H1 (cell line): ENCODE results near the gene ADAMTS1. TPM values are rescaled to one million over a fixed set of nuclear protein-coding genes. Genes with fewer than 3 reads are reported as not detected.

Experiments
- ASH2L ChIP-seq: fragments of 200-600, 300-600 bp; sonication (generic); IDR thresholded peaks from one replicate; pipeline ENCODE4 v1.7.1; 2017; ENCODE audit warnings: low read length
- CEBPB ChIP-seq: IDR thresholded peaks from 2 replicates; pipeline ENCODE4 v1.6.1; 2012; ENCODE audit warnings: low read depth, low read length
- CHD2 ChIP-seq: IDR thresholded peaks from 2 replicates; pipeline ENCODE4 v1.6.1; 2012; ENCODE audit warnings: low read length, improper control_type of control experiment
- FOSL1 ChIP-seq: IDR thresholded peaks from 2 replicates; pipeline ENCODE4 v1.6.1; 2011; ENCODE audit warnings: mild to moderate bottlenecking, low read depth, low read length, moderate library complexity; ENCODE audit not compliant: insufficient read depth
- GTF2F1 ChIP-seq: IDR thresholded peaks from 2 replicates; pipeline ENCODE4 v1.6.1; 2012; ENCODE audit warnings: low read depth, low read length, improper control_type of control experiment, borderline replicate concordance
- HDAC6 ChIP-seq: IDR thresholded peaks from one replicate; pipeline ENCODE4 v1.7.1; 2012; ENCODE audit warnings: low read depth, mild to moderate bottlenecking, inconsistent platforms, low read length, moderate library complexity
- KDM1A ChIP-seq: fragments of 200-600, 300-600 bp; sonication (generic); IDR thresholded peaks from 2 replicates; pipeline ENCODE4 v1.7.1; 2016; ENCODE audit warnings: mild to moderate bottlenecking, low read length, borderline replicate concordance
- RNF2 ChIP-seq: fragments of 200-900, 300-1000 bp; sonication (generic); IDR thresholded peaks from 2 replicates; pipeline ENCODE4 v1.7.1; 2016; ENCODE audit warnings: borderline replicate concordance, low read depth, mild to moderate bottlenecking, antibody characterized with exemption, low read length; ENCODE audit not compliant: poor library complexity, severe bottlenecking; ENCODE audit errors: missing control alignments
- SP2 ChIP-seq: IDR thresholded peaks from 2 replicates; pipeline ENCODE4 v1.6.1; 2012; ENCODE audit warnings: mild to moderate bottlenecking, low read length, inconsistent platforms
- TBP ChIP-seq: IDR thresholded peaks from 2 replicates; pipeline ENCODE4 v1.6.1; 2011; ENCODE audit warnings: low read depth, low read length, improper control_type of control experiment
- polyA plus RNA-seq, 7 experiments: library from polyadenylated mRNA; depleted of rRNA in 3 of 7; stranded (reverse) in 5 of 7; unstranded in 2 of 7; fragments of >200 nt in 5 of 7; fragments of 200-250 nt in 2 of 7; gene quantifications; 1 replicate in 5 of 7; 2 replicates in 1 of 7; 4 replicates in 1 of 7; pipeline versions ENCODE4 v1.2.1 to v1.2.3, GENCODE V29; 2011 to 2013; ENCODE audit warnings: missing spikeins in 2 of 7, mixed read lengths in 2 of 7
- total RNA-seq: library from RNA; stranded (reverse); fragmentation: NEBNext Ultra II Directional; extraction: Animal tissue kit (Norgen Biotek cat#: 25700); gene quantifications from 2 replicates; pipeline ENCODE4 v1.2.1, GENCODE V29; 2021
- TF ChIP-seq, protein P1 (sequence below): fragments of 300-600 bp; sonication (generic); IDR thresholded peaks from 2 replicates; pipeline ENCODE4 v1.7.1; 2012; ENCODE audit warnings: low read length, moderate library complexity, mild to moderate bottlenecking, inconsistent platforms; ENCODE audit not compliant: insufficient replicate concordance

ADAMTS1 gene
- total and polyA plus RNA-seq, 2 of the 8 experiments (the other 6 are each of a cell fraction or from before 2014, with no cell fraction given): 10.7 to 22.4 TPM

DNA sequence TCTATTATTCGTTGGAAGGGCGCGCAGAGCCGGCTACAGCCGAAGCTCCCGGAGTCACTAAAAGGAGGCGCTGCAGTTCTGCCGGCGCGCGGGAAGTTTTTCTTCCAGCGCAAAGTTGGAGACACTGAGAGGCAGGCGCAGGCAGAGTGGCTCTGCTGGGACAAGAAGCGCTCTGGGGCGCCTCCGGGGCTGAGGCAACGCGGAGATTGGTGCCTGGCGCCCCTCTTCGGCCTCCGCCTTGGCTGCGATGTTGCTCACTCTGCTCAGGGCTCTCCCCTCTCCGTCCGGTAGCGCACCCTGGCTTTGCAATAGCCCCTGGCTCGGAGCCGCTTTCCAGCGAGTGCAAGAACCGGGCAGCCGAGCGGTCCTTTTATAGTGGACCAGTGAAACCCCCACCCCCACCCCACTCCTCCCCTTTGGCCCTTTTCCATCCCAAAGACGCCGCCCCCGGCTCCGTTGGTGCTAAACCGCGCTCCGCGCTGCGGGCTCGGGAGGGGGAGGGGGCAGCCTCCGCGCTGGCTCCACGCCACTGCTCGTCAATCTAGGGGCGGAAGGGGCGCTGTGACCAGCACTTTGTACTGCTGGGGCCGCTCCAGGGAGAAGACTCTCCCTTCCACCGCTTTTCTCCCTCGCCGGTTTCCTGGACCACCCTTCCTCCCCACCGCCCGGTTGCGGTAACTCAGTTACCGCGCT lies at the start of gene ADAMTS1 (continued):
- TF ChIP-seq RNF2: no peak
- no peak for TF ChIP-seq FOSL1
- no peak for TF ChIP-seq ASH2L
- no peak for TF ChIP-seq CEBPB
- TF ChIP-seq, protein P1, sequence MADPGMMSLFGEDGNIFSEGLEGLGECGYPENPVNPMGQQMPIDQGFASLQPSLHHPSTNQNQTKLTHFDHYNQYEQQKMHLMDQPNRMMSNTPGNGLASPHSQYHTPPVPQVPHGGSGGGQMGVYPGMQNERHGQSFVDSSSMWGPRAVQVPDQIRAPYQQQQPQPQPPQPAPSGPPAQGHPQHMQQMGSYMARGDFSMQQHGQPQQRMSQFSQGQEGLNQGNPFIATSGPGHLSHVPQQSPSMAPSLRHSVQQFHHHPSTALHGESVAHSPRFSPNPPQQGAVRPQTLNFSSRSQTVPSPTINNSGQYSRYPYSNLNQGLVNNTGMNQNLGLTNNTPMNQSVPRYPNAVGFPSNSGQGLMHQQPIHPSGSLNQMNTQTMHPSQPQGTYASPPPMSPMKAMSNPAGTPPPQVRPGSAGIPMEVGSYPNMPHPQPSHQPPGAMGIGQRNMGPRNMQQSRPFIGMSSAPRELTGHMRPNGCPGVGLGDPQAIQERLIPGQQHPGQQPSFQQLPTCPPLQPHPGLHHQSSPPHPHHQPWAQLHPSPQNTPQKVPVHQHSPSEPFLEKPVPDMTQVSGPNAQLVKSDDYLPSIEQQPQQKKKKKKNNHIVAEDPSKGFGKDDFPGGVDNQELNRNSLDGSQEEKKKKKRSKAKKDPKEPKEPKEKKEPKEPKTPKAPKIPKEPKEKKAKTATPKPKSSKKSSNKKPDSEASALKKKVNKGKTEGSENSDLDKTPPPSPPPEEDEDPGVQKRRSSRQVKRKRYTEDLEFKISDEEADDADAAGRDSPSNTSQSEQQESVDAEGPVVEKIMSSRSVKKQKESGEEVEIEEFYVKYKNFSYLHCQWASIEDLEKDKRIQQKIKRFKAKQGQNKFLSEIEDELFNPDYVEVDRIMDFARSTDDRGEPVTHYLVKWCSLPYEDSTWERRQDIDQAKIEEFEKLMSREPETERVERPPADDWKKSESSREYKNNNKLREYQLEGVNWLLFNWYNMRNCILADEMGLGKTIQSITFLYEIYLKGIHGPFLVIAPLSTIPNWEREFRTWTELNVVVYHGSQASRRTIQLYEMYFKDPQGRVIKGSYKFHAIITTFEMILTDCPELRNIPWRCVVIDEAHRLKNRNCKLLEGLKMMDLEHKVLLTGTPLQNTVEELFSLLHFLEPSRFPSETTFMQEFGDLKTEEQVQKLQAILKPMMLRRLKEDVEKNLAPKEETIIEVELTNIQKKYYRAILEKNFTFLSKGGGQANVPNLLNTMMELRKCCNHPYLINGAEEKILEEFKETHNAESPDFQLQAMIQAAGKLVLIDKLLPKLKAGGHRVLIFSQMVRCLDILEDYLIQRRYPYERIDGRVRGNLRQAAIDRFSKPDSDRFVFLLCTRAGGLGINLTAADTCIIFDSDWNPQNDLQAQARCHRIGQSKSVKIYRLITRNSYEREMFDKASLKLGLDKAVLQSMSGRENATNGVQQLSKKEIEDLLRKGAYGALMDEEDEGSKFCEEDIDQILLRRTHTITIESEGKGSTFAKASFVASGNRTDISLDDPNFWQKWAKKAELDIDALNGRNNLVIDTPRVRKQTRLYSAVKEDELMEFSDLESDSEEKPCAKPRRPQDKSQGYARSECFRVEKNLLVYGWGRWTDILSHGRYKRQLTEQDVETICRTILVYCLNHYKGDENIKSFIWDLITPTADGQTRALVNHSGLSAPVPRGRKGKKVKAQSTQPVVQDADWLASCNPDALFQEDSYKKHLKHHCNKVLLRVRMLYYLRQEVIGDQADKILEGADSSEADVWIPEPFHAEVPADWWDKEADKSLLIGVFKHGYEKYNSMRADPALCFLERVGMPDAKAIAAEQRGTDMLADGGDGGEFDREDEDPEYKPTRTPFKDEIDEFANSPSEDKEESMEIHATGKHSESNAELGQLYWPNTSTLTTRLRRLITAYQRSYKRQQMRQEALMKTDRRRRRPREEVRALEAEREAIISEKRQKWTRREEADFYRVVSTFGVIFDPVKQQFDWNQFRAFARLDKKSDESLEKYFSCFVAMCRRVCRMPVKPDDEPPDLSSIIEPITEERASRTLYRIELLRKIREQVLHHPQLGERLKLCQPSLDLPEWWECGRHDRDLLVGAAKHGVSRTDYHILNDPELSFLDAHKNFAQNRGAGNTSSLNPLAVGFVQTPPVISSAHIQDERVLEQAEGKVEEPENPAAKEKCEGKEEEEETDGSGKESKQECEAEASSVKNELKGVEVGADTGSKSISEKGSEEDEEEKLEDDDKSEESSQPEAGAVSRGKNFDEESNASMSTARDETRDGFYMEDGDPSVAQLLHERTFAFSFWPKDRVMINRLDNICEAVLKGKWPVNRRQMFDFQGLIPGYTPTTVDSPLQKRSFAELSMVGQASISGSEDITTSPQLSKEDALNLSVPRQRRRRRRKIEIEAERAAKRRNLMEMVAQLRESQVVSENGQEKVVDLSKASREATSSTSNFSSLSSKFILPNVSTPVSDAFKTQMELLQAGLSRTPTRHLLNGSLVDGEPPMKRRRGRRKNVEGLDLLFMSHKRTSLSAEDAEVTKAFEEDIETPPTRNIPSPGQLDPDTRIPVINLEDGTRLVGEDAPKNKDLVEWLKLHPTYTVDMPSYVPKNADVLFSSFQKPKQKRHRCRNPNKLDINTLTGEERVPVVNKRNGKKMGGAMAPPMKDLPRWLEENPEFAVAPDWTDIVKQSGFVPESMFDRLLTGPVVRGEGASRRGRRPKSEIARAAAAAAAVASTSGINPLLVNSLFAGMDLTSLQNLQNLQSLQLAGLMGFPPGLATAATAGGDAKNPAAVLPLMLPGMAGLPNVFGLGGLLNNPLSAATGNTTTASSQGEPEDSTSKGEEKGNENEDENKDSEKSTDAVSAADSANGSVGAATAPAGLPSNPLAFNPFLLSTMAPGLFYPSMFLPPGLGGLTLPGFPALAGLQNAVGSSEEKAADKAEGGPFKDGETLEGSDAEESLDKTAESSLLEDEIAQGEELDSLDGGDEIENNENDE: no peak
- TF ChIP-seq KDM1A: no peak
- no peak for TF ChIP-seq SP2
- TF ChIP-seq HDAC6: no peak
- peak; percentile 95 for TF ChIP-seq TBP
- TF ChIP-seq CHD2: no peak
- peak; percentile 45; the same call in 1 of the 2 replicates for TF ChIP-seq GTF2F1
